ENCODE data around the gene MAP3K14.

Gene MAP3K14

DNA sequence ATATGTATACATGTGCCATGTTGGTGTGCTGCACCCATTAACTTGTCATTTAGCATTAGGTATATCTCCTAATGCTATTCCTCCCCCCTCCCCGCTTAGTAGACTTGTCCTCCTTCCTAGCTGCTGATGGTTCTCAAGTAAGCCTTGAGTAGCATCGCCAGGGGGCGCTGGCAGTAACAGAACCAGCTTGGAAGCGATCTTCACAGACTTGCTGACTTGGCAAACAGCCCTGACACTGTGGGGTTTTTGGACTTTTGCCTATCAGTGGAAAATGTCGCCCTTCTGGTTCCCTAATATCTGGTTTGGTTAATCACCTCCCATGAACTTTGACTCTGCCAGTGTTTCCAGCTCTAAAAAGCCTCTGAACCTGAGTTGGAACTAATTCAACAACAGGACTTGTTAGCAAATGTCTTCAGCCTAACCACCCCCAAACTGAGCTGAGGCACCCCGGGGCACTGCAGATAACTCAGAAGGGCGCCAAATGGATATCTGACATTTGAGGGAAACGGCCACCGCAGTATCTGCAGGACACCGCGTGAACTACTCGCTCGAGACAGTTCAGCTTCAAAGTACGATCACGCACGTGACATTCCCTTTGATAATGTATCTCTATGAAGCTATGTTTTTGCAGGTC lies 39.5 kb downstream of the MAP3K14 start:
- peak; percentile 95 to 96 (median 96) for DNase-seq

DNA sequence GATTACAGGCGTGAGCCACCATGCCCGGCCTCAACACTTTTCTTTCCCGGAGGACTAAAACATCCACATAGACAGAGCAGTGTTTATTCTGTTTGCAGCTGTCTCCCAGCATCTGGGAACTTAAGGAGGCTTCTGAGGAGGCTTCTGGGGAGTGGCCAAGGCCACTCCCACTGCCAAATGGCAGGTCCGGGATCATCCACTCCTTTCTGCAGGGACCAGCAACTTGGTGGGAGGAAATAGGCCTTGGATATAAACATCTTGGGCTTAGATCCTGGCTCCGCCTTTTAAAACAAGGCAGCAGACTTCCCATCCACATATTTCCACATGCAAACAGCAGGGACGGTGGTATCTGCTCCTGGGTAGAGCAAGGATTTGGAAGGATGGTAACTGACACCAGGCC lies 40.8 kb downstream of the MAP3K14 start:
- no peak for DNase-seq

DNA sequence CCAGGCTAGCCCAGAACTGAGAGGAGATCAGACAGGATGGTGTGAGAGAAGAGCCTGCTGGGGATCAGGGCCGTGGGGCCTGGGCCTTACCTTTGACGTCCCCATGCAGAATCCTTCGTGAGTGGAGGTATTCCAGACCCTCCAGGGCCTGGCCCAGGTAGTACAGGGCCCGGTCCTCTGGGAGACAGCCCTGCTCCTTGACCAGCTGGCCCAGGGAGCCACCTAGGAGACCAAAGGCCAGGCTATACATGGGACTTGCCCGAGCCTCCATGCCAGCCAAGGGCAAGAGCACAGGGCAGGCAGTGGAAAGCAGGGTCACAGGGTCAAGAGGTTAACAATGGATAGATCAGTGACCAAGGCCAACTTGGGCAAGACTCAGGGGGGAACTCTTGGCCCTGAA lies 42.8 kb downstream of the MAP3K14 start:
- no peak for DNase-seq

DNA sequence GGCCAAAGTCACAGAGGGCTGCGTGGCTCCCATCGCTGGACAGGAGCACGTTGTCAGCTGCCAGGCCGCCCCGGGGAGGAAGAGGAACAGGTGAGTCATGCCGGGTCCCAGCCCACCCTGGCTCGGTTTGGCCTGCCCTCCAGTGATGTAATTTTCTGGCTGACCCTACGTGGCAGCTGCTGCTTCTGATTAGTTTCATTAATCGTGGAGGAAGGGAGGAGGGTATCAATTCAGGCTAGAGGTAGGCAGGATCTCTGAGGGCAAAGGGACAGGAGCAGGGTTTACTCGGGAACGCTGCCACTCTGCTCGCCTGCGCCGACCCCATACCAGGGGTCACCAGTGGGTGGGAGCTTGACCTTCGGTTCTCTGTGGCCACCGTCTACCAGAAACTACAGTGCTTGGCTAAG lies 43.3 kb downstream of the MAP3K14 start:
- DNase-seq = no peak

DNA sequence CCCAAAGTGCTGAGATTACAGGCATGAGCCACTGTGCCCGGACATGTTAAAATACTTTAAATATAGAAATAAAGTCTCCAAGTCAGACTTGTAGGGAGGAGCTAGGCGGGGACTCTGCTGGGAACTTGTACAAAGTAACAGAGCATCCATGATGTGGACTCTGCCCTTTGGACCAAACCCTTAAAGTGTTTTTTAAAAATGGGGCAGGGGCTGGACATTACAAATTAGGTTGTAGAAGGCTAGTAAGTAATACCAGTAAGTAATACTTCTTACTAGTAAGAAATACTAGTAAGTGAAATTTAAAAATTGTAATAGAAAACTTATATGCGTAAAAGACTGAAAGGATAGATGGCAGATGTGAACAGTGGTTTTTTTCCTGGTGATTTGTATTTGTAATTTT lies 45.2 kb downstream of the MAP3K14 start:
- no peak for DNase-seq

DNA sequence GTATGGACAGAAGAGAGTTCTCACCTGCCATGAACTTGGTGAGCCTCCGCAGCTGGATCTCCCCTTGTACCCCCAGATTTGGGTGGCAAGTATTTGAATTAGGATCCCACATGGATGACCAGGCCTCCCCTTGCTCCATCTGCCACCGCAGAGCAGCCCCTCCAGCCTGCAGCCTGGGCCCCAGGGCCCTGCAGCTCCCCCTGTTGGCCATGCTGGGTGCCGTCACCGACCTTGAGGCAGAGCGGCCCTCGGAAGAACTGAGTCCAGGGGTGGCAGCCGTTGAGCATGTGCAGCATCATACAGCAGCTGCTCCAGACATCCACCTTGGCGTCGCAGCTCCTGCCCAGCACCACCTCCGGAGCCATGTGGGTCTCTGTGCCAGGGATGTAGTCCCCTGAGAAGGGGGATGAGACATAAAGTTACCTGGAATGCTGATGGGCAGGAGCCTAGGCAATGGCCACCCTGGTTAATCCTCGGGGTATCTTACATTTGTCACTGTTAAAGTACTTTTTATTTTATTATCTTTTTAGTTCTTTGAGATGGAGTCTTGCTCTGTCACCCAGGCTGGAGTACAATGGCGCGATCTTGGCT lies 45.9 kb downstream of the MAP3K14 start:
- DNase-seq = peak; percentile 26 to 58 (median 39)

DNA sequence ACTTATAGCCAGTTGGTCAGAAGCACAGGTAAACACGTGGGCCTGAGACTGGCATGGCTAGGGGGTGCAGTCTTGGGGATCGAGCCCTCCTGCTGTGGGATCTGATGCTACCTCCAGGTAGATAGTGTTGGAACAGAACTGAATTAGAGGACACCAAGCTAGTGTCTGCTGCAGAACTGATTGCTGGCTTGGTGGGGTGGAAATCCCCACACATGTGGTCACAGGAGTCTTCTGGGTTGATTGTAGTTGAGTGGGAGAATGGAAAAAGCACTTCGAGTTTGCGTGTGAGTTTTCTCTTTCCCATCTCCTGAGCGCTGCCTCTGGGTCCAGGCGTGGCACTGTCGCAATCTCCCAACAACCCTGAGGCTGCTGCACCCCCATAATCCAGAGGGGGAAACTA lies 46.9 kb downstream of the MAP3K14 start:
- DNase-seq = no peak

DNA sequence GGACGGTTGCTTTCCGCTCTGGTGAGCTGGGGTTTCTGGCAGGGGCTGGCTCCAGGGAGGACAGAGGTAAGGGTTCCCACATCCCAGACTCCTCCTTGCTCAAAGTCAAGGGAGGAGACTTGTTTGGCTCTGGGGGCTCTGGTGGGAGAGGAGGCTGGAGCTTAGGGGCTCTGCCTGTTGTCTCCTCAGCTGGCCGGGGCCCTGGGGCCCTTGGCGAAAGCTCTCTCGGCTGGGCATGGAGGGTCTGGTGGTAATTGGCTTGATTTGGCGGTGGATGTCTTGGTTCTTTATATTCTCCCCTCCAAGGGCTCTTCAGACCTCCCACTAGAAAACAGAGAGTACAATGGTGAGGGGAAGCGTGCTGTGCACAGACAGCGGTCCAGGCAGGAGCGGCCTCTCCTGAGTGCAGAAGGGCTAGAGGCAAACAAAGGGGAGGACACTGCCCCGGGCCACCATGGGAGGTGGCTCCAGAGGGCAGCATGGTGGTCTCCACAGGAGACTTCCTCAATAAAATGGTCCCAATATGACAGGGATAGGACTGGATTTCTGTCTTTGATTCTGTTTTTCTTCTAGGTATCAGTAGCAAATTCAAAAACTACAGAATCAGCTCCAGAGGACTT lies 49.3 kb downstream of the MAP3K14 start:
- DNase-seq = no peak

DNA sequence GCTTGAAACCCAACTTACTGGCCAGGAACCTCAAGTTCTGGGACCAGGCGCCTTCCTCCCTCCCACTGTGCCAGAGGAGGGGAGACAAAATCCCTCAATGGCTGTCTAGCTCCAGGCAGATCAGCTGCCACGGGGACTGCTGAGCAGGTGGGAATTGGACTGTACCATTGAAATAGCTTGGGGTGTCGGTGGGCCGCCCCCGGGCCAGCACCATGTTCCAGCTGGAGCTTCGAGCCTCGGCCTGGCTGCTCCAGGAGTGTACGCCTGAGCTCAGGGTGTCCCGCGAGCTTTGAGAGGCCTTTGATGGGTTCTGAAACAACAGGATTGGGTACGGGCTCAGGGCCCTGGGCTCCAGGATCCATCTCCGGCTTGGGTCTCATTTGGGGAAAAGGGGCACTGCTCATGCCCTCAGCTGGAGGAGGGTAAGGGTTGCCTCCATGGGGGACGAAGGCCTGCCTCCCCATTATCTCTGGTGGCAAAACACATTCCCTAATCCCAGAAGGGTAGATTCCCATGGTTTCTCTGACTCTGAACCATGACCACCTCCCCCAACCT lies 50.4 kb downstream of the MAP3K14 start:
- DNase-seq = no peak

DNA sequence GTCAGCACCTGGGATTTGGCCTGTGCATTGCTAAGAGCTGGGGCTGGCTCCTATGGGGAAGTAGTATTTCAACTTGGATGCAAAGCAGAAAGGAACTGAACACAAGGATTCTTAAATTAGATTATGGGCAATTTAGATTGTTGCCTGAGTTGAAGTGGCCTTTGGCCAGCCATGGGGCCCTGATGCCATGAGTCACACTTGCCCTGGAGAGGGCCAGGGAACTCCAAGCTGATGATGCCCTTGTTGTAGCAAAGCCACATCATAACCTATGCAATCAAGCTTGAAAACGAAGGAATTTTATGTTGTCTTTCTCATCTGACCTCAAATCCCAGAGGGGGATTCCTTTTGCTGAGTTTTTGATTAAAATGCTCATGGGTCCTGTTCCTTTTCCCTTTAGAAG lies 51.0 kb downstream of the MAP3K14 start:
- DNase-seq = peak; percentile 39 to 70 (median 56)

DNA sequence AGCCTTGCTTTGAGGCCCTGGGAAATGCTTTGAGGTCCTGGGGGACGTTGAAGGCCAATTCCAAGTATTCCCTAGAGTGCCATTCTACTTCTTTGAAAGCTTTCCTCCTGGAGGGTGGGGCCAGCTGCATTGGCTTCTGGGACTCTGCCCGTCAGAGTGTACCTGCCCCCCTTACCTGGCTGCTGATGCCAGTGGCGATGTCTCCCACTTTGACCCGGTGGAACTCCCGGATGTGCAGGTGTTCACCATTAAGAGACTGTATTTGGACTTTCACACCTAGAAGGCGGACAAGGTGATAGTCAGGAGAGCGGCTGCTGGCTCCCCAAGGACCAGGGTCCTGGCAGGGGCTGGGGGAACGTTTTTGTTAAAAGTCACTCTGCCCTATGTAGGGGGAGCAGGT lies 51.8 kb downstream of the MAP3K14 start:
- no peak for DNase-seq

DNA sequence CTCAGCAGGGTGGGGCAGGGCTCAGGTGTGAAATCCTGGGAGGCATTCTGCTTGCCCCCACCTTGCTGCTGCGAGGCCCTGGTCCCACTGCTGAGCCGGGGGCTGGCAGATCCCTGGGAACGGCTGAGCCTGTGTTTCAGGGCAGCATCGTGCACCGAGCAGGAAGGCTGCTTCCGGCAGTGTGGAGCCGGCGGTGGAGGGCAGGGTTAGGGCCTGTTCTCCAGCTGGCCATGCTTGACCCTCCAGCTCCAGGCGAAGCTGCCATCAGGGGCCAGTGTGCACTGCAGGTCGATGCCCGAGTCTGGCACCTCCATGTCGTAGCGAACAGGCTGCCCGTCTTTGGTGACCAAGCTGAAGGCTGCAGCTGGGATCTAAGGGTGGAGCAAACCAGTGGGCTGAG lies 52.4 kb downstream of the MAP3K14 start:
- no peak for DNase-seq

DNA sequence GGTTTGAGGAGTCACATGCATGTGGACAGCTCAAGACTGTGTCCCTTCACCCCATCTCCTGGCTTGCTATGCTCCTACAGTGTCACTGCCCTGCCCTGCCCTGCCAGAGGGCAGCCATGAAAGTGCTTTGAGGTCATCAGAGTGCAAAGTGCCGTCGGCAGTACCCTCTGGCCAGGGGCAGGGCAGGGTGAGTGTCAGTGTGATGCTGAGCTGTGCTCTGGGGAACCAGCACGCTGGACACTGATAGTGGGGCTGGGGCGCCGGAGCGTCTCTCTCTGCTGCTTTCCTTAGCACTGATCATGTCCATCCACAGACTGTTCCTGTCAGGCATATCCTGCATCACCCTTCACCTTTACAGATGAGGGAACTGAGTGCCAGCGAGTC lies 53.4 kb downstream of the MAP3K14 start:
- no peak for DNase-seq

DNA sequence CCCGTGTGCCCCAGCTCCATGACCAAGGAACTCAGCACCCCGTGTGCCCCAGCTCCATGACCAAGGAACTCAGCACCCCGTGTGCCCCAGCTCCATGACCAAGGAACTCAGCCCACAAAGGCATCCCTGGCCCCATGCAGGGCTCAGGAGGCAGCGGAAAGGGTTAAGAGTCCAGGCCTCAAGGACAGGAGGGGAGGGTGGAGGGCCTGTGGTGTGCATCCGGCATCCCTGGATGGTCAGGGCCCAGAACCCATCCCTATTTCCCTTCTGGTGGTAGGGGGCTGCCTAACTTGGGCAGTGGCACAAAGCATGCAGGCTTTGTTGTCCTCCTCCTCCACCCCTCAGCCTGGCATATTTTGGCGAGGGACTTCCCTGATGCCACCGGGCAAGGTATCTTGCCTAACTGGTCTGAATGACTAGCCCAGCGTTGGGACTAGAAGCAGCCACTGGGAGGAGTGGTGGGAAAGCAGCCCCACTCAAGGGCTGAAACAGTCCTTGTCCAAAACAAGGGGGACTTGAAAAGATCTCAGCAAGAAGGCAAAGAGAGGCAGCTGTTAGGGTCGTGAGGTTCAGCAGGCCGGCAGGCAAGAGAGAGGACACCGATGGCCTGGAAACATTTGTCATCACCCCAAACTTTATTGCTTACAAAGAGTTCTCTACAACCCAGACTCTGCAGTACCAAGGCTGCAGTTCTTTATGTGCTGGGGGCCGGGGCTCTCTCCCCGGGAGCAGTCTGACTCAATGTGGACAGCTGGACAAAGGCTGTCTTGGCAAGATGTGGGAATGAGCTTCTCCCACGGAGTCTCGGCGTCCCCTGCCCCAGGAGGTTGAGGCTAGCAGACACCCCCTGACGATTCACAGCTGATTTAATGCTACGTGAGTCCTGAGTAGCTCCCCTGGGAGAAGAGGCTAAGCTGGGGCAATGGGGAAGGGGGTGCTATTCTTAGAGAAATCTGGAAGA lies 54.0 kb downstream of the MAP3K14 start:
- DNase-seq = no peak

DNA sequence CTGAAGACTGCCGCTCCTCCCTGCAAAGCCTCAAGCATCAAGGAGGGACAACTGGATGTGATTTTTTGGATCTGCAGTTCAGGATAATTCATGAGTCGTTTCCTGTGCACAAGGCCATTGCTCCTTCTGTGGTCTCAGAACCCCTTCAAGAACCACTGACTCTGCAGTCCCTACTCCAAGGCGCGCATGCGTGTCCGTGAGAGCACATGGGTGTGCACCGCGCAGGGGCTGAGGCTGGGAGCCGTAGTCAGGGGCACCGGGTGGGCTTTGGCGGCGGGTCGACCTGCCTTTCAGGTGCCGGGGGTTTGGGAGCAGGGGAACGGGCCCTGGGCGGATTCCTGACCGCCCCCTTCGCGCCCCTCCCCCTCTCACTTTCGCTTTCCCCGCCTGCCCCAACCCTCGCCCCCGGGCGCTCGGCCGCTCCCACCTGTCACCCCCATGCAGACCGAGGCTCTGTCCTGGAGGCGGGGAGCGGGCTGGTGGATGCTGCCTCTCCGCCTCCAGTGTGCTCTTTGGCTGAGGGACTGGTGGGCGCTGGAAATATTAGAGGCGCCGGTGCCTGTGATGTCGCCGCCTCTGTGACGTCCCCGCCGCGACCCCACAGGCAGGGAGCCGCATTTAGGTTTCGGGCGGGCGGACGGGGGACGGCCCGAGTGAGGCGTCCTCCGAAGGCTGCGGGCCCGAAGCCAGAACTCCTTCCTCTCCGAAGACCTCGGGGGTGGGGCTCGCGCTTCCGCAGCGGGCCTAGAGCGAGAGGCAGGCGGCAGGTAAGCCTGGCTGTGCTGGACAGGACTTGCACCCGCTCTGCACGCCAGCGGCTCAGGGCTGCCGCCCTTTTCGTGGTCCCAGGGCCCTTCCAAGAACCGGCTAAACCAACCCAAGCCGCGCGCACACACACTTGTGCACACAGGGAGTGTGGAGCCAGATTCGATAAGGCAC lies 55.0 kb downstream of the MAP3K14 start, which contains the start of gene SPATA32:
SPATA32 (minus strand) TSS at position 518 of the 939 bp plus-strand sequence; CDS start at position 440, 78 bp downstream.
- DNase-seq = peak; percentile 38 to 72 (median 58)

DNA sequence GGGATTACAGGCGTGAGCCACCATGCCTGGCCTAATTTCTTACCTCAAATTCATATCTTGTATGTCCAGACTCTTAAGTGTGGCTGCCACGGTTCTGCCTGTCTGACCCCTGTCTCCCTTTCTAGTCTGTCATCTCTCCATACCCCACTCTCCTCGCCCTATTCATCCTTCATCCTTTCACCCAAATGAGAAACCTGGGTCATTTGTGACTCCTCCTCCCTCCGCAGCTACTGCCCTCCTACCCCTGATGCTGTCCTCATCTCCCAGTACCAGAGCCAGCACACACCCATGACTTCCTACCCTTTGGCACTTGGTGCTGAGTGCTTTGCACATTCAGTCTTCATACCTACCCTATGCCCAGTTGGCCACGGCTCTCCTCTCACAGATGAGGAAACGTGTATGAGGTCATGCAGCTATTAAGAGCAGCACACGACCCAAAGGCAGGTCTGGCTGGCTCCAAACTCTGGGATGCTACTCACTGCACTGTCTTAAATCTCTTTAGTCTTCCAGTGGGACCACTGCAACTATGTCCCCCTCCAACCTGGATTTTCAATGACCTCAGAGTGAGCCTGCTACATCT lies 56.5 kb downstream of the MAP3K14 start:
- DNase-seq = no peak

DNA sequence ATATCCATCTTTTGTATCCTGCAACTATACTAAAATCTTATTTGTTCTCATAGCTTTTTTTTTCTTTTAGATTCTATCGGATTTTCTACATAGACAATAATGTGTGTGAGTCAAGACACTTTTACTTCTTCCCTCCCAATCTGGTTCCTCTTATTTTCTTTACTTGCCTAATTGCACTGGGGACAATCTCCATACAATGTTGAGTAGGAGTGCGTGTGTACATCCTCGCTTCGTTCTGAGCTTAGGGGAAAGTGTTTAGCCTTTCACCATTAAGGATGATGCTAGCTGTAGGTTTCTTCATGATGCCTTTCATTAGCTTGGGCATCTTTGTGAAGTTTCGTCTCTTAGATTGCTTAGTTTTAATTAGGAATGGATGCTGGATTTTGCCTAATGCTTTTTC lies 57.8 kb downstream of the MAP3K14 start:
- DNase-seq = peak; percentile 40 to 77 (median 70)

DNA sequence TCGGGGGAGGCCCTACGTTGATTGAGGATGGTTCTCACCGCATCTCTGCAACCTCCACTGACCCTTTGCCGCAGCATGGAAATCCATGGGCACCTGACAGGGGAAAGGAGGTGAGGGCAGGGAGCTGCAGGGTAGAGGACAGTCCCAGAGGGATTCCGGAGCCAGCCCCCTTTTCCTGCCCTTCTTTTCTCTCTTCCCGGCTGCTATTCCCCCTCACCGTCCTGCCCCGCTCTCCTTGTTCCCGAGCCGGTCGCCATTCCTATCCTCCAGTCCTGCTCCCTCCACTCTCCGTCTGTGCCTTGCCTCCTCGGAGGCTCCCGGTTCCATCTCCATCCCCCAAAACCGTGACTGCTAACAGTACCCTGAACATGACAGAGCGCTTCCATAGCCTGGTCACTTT lies 59.7 kb downstream of the MAP3K14 start:
- no peak for DNase-seq

DNA sequence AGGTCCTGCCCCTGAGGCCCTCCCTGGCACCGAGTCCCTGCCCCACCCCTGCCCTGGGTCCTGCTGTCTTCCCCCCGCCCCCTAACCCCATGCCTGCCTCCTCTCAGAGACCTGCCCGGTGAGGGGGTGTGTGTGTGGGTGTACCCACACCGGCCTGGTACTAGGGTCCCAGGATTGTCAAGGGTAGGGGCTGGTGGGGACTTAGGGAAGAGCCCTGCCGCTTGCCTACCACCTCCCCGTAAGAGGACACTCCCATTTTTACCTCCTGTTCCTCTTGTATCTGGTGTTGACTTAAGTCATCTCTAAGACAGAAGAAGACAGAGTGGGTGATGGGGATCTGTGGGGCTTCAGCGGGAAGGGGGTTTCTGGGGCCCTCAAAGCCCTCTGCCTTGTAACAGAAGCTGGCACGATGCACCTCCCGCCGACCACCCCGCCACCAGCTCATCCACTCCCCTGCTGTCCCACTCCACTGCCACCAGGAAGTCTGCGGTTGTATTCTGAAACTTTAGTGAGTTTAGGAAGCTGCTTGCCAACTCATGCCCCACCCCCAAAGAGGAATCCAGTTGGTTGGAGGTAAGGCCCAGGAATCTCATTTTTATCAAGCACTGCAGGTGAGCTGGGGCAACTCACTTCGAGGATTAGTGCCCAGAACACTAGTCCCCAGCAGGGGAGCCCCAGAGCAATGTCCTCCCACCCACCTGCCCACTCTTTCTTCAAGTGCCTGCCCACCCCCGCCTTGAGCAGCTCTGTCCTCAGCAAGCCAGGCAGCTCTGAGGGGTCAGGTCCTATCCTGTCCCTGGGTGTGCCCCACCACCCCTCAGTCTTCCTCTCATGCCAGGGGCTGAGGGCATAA lies 60.5 kb downstream of the MAP3K14 start:
- peak in 3 of 4 experiments; percentile 24 to 37 (median 28) for DNase-seq

DNA sequence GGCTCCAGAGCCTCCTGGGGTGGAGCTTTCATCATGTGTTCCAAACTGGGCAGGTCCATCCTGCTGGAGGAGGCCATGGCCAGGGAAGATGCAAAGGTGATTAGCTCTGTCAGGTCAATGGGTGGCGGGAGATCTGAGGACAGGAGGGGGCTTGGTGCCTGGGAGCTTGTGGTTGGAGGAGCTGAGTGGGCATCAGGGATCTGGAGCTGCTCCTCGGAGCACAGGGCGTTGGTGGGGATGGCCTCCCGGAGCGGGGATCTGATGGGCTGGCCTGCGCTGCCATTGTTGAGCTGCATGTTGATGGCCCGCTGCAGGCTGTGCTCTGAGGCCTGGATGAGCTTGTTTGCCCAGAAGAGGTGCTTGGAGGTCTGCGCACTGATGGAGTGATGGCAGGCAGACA lies 61.5 kb downstream of the MAP3K14 start:
- no peak for DNase-seq
